Measurements from ENCODE around the gene SSBP4.

DNA sequence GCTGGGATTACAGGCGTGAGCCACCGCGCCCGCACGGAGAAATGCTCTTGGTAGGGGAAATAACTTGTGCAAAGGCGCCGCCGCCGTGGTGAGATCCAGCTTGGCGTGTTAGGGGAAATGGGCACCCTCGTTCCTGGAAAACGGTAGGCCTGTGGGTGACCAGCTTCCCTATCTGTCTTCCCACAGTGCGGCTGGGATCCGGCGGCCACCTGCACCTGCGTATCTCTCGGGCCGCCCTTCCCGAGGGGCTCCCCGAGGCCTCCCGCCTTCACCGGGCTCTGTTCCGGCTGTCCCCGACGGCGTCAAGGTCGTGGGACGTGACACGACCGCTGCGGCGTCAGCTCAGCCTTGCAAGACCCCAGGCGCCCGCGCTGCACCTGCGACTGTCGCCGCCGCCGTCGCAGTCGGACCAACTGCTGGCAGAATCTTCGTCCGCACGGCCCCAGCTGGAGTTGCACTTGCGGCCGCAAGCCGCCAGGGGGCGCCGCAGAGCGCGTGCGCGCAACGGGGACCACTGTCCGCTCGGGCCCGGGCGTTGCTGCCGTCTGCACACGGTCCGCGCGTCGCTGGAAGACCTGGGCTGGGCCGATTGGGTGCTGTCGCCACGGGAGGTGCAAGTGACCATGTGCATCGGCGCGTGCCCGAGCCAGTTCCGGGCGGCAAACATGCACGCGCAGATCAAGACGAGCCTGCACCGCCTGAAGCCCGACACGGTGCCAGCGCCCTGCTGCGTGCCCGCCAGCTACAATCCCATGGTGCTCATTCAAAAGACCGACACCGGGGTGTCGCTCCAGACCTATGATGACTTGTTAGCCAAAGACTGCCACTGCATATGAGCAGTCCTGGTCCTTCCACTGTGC lies 30.9 kb upstream of the SSBP4 start:
- TF ChIP-seq, protein P1, sequence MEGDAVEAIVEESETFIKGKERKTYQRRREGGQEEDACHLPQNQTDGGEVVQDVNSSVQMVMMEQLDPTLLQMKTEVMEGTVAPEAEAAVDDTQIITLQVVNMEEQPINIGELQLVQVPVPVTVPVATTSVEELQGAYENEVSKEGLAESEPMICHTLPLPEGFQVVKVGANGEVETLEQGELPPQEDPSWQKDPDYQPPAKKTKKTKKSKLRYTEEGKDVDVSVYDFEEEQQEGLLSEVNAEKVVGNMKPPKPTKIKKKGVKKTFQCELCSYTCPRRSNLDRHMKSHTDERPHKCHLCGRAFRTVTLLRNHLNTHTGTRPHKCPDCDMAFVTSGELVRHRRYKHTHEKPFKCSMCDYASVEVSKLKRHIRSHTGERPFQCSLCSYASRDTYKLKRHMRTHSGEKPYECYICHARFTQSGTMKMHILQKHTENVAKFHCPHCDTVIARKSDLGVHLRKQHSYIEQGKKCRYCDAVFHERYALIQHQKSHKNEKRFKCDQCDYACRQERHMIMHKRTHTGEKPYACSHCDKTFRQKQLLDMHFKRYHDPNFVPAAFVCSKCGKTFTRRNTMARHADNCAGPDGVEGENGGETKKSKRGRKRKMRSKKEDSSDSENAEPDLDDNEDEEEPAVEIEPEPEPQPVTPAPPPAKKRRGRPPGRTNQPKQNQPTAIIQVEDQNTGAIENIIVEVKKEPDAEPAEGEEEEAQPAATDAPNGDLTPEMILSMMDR (conservative IDR thresholded peaks at IDR 0.05; ENCODE audit: low read depth, low read length), result peak; percentile 92
- no peak for TF ChIP-seq EZH2phosphoT487 (IDR thresholded peaks at IDR 0.05; ENCODE audit: borderline replicate concordance, low read length)

Measured in PC-3 (cell line).